Ramos (cell line): ENCODE results near the gene GLI3.

Source experiments
- in situ Hi-C: fragments of 300-500 bp; cut with MboI; formaldehyde crosslinking; loops from one replicate; pipeline ENCODE4 v1.14.3; 2022; ENCODE audit warnings: low sequenced_read_pairs; ENCODE audit not compliant: unreplicated experiment

The GLI3 gene

DNA sequence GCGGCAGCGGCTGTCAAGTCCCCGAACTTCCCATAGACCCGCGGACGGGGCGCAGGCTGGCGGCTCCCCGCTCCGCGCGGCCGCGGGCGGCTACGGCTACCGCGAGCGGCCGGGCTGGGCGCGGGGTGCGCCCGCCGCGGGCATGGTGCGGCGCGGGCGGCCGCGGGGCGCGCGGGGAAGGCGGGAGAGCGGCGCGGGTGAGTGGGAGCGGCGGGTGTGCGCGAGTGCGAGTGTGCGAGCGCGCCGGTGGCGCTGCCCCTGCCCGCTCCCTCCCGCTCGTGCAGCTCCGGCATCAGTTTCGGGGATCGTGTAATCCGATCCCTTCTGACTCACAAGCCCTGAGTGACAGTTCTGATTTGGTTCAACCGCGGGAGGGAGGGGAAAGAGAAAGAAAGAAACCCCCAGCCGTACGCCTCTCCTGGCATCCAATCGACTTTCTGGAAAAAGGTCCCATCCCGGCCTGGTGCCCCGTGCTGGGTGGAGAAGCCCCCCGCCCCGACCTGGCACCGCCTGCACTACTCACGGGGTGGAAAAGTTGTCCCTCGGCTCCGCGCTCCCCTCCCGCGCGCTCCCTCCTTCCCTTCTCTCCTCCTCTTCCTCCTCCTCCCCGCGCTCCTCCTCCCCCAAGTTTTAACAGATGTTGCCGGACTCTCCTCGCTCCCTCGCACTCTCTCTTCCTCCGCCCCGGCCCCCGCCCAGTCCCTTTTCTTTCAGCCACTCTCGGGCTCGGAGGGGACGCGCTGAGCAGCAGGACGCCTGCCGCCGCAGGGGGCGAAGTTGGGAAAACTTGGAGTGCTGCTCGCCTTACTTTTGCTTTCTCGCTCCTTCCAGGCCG, at the start of gene GLI3:
Gene GLI3 (minus strand): TSS at position 234 of the 835 bp plus-strand sequence. CDS start 13,956 bp downstream, outside the sequence.
- in situ Hi-C loops = no loop called here

DNA sequence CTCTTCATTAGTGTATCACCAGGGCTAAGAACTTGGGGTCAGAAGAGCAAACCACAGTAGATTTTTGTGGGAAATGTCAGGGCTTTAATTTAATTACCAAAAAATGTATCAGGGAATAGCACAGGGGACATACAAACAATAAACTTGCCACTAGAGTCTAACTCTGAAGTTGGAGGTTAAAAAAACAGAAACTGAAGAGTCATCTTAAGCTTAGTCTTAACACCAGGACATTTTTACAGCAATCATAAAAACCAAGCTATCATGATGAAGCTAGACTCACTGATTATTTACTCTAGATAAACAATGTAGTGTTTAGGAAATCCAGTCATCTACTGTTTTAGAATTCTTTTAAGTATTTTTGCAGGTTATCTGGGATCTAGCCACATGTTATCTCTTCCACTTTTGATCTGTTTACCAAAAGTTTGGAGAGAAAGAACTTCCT, 48.4 kb upstream of the GLI3 start:
- in situ Hi-C loops = no loop called here

DNA sequence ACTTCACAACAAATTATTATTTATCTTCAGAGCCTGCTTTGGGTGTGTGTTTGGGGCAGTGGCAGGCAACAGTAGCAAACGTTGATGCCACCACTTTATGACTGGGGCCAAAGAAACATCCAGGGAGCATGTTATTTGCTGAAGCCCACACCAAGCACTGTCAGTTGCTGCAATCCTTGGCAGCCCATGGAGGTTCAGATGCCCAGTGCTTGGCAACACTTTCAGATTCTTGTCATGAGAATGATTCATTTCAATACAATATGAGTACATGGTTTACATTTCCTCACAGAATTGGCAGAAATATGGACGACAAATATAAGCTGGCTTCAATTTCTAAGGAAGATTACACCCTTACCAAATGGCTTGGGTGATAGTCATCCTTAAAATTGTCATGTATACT, 46.5 kb upstream of the GLI3 start:
- in situ Hi-C loops = no loop called here

DNA sequence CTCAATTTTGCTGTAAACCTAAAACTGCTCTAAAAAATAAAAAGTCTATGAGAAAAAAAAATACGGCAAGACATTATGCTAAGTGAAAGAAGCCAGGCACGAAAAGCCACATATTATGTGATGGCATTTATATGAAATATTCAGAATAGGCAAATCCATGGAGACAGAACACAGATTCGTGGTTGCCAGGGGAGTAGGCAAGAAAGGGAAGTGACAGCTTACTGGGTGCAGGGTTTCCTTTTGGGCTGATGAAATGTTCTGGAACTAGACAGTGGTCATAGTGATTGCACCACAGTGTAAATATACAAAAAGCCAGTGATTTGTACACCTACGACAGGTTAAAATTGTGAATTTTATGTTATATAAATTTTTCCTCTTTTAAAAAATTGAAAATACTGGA, 41.3 kb upstream of the GLI3 start:
- in situ Hi-C loops = no loop called here

DNA sequence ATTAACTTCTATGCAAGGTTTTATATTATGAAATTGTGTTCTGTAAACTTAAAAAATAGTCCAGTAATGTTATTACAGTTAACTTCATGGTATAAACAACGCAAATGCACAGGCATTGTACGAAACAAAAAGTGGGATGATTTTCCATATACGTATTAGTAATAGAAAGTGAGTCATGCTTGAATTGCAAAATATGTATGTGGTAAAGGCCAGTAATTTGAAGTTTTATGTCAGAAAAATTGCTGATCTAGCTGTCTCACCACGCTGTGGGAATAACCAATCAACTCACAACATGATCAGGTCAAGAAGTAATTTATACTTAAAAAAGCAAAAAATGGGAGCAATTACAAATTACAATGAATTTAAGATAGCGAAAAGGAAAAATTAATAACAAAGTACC, 37.0 kb upstream of the GLI3 start:
- in situ Hi-C loops = no loop called here

DNA sequence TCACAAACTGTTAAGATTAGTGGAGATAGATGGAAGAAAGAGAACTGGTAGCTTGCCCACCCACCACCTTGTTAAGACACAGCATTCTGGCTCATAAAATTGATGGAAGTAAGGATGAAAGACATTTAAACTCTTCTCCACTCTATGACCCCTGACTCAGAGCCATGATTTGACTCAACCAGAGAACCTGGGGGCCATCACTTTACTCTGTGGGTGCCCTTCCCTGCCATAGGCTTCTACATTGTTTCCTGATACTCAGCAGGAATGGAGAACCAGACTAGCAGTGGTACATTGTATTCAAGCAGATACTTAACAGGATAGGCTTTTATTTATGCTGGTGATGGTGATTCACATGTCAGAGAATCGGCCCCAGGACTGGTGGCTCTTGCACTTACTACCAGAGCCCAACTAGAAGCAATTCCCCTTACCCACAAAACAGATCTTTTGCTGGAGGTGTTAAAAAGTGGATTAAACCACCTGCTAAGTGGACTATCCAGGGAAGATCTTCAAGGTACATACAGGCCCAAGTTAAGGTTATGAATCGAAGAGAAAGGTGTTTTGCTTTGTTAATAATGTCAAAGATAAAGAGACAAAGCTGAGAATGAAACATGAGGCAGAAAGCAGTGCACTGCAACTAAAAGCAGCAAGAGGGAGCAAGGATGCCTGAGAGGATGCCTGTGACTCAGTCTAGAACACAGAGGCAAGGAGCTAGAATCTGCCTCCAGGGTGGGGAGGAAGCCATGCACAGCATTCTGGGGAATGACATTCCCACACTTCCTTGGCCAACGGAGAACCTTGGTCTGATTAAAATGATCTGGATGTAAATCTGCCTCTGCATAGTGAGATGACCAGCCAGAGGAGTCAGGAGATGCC, 36.0 kb upstream of the GLI3 start:
- in situ Hi-C loops = no loop called here

DNA sequence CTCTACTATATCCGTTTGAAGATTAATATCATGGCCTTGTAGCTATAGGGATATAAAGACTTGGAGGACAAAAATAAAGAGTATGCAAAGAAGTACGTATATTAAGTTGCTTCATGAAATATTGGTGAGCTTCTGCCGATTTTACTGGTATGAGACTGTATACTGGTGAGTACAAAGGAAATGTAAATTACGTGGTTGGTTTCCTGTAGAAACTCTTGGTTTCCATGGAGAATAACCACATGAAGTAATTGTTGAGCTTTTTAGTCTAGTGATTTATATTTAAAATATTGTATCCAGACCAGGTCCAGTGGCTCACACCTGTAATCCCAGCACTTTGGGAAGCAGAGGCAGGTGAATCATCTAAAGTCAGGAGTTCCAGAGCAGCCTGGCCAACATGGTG, 32.2 kb upstream of the GLI3 start:
- in situ Hi-C loops = no loop called here

DNA sequence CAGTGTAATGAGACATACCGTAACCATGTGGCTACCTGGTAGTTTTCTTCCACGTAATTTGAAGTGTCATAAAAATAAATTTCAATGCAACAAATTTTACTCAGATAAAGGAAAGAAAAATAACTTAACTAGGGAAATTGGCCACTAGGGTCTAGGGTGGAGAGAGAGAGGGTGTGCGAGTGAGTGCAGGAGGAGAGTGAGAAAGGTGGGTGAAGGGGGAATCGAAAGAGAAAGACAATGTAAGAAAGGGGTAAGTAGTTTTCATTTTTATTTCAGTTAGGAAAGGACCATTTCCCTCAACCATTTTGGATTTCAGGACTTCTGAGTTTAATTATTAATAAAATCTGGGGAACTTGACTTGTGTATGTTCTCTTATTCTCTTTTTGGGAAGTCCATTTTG, 27.7 kb upstream of the GLI3 start:
- in situ Hi-C loops = no loop called here

DNA sequence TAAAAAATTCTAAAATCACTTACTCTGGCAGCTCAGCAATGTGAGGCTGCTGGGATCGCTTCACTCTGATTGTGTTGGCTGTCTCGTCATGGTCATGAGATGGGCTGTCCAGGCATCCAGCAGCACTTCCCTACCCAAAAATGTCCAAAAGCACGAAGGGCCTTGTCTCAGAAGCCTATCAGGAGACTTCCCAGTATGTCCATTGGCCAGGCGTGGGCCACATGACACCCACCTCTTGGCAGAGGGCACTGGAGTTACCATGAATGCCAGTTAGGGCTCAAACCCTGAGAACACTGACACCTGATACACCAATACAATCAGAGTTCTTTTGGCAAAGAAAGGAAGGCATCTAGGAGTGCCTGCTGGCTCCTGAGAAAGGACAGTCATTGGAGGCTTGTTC, 27.0 kb upstream of the GLI3 start:
- in situ Hi-C loops = no loop called here

DNA sequence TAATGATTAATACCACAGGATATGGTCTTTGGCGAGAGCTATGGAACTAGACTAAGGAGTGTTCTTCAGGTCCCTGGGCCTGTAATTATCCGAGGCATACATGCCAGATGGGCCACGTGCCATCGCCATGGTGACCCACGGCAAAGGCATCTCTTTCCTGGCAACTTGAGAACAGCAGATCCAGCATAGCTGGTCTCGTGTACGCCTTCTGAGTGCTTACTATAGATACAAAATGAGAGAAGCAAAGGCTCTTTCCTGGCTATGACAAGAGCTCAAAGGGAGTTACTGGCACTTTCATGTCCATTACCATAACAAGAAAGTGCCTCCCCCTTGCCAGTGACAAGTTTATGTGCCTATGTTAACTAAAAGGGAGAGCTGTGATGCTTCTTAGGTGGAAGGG, 26.0 kb upstream of the GLI3 start:
- in situ Hi-C loops = no loop called here

DNA sequence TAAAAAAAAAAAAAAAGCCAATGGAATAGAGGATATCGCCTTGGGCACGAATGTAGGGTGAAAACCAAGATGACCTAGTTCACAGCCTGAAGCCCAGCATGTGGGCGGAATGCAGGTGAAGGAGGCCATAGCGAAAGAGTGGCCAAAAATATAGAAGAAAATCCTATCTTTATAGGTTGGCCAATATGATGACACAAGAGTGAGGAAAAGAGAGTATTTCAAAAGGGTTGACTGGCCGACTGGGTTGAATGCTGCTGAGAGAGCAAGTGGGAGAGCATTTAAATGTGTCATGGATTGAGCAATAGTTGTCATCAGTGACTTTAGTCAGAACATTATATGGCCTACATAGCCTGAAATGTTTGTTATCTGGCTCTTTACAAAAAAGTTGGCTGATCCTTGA, 17.2 kb upstream of the GLI3 start:
- in situ Hi-C loops = no loop called here

DNA sequence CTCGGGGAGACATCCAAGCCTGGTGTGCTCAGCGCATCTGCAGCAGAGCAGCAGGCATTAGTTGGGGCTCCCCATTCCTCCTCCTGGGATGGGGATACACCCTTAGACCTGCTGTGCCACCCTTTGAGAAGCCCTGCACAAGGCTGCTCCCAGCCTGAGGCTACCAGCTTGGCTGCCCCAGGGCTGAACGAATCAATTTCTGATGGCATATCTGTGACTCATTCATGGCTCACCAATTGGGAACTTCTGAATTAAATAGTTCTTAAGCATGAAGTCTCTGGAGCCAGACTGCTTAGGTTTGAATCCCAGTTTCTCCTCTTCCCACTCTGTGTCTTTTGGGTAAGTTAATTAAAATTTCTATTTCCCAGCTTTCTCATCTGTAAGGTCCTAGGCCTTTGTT, 16.3 kb upstream of the GLI3 start:
- in situ Hi-C loops = no loop called here

DNA sequence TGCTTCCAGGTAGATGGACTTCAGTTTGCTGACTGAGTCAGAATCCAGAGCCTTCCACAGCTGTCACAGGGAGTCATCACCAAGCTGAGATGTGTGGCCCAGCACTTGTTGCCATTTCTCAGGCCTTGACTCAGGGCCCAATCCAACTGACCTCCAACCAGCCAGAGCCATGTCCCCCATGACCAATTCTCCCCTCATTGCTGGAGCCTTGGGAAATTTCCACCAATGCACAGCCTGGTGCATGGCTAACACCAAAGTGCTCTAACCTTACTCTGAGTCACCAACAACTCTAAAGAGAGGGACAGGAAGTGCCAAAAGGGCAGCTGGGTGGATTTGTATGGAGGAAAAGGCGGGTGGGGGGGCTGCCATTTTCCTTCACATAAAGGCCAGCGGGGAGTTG, 13.4 kb upstream of the GLI3 start:
- in situ Hi-C loops = no loop called here

DNA sequence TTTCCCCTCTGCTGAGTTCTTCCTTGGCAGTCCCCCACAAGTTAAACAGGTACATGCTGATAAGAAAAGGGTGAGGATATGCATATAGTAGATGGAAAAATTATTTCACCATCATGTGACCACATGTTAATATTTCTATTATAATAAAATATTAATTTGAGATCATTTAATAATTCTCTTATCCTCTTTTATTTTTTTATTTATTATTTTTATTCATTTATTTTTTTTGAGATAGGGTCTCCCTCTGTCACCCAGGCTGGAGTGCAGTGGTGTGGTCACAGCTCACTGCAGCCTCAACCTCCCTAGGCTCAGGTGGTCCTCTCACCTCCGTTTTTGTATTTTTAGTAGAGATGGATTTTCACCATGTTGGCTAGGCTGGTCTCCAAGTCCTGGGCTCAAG, 11.6 kb upstream of the GLI3 start:
- in situ Hi-C loops = no loop called here

DNA sequence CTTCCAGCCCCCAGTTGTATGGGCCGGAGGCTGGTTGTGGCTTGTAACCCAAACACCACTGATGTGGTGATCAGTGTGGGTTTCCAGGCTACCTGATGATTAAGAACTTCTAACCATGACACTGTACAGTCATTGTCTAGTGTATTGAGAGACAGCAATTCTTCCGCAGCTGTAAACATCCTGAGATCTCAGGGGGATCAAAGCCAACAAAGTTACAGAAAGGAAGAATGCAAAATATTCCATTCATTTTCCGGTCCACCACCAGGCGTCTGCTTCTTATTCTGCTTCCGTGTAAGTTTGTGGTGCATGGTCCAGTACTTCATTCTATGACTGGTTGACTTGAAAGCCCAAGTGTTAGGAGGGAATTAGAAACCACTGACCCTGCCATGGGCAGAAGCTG, 10.3 kb upstream of the GLI3 start:
- in situ Hi-C loops = no loop called here

DNA sequence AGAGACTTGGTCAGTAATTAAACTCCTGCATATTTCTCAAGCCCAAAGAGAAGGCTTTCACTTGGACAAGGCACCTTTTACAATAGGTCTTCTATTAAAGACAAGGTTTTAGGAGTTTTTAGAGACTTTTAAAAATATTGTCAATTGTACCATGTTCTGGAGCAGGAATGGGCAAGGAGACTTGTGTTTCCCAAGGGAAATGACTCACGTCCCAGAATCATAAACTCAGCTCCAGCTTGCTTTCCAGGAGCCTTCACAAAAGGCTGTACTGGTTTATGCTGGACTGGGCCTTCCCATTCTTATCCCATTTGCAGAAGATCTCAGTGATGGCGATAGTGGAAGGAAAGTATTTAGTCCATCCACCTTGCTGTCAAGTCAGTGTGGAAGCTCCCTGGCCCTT, 7.8 kb upstream of the GLI3 start:
- in situ Hi-C loops = no loop called here

DNA sequence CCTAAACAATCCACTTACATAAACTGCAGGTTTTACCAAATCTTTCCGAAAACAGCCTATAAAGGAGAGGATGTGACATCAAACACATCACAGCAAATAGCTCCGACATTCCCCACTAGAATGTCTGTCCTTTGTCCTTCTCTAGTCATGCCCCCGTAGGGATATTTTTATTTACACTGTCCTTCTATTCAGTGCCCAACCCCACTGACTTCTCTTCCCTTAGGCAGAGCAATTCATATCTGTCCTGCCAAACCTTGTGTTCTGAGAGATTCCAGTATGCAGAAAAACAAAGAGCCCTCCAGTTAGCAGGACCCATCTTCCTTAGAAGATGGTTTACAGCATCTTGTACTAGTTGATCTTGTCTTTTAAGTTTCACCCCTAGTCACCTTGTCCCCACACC, 5.4 kb upstream of the GLI3 start:
- in situ Hi-C loops = no loop called here

DNA sequence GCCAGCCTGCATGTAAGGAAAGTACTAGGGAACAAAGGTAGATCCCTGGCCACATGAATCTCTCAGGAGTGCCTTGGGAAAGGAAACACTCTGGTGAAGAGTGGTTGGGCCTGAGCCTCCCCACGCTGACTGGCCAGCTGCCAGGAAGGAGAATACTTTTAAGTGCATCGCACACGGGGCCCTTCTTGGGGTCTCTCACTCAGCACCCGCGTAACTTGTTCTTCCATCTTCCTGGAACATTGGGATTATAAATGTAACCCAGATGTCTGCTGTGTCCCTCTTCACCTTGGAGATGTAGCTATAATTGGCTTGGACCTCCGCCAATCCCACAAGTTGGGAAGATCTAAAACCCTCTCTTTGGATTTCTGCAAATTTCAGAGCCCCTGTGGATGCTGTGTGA, 4.4 kb upstream of the GLI3 start:
- in situ Hi-C loops = no loop called here

DNA sequence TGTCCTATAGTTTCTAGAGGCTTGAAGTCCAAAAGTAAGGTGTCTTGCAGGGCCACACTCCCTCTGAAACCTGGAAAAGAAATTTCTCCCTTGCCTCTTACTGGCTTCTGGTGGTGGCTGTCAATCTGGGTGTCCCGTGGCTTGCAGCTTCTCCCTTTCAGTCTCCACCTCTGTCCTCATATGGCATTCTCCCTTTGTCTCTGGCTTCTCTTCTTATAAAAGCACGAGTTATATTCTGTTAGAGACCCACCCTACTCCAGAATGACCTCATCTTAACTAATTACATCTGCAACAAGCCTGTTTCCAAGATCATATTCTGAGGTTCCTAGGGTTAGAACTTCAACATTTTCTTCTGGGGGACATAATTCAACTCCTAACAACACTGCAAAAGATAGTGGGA, 3.4 kb upstream of the GLI3 start:
- in situ Hi-C loops = no loop called here

DNA sequence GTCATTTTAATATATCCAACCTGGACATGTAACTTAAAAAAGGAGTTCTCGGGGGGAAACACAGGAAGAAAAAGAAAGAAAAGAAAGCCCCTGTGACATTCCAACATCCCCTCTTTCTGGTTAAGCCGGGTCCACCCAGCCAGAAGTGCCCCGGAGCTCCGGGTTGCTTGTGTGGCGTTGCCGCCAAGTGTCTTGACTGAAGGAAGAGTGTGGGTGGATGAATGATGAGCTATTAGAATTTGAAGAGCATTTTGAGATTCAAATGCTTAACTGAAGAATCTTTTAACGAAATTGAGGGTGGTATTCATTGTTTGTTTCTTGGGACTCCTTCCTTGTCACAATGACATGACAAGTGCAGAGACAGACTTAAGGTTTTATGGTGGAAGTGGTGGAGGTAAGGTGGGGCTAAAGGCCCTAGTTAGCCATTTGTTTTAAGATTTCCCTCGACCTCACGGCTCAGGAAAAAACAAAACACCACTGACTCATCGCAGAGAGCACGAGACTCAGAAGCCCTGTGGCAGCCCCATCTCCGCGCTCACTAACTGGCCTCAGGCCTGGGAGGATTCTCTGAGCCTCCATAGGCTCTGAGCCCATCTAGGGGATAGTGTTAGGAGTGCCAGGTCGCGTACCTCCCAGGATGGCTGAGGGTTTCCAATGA, 1.8 kb upstream of the GLI3 start:
- in situ Hi-C loops = no loop called here
